B cell (primary cell): Measurements from ENCODE around the gene DNAJC11. TPM values are rescaled to one million over a fixed set of nuclear protein-coding genes. Genes with fewer than 3 reads are reported as not detected.
A peak's percentile ranks its signal among the peaks of the same experiment; 100 is the strongest.

ENCODE experiments used
- ATAC-seq: fragments of 200-7000 bp; cut with Tn5 transposase; one replicate; pipeline ENCODE4 v1.10.0; 2021; ENCODE audit warnings: low read depth, mild to moderate bottlenecking, moderate number of reproducible peaks, moderate library complexity
- CTCF ChIA-PET: fragments of 350-600 bp; sonication (Branson Sonifier 250); formaldehyde crosslinking; loops from one replicate; lab custom pipeline; 2021; ENCODE audit warnings: antibody characterized with exemption, inconsistent platforms; lab: Charles Lee
- POLR2A ChIA-PET: fragments of 350-600 bp; sonication (Branson Sonifier 250); formaldehyde crosslinking; loops from one replicate; lab custom pipeline; 2021; ENCODE audit warnings: antibody characterized with exemption; lab: Charles Lee
- DNase-seq: peaks from one replicate; pipeline ENCODE4 v3.0.0; 2013
- H2AFZ ChIP-seq: 2 replicates; pipeline ENCODE4 v1.6.1; 2012; ENCODE audit warnings: mild to moderate bottlenecking, low read depth, low read length; ENCODE audit not compliant: insufficient read depth, poor library complexity, severe bottlenecking
- H3K27ac ChIP-seq, 2 donors: 1 replicate in 1 of 2; 2 replicates in 1 of 2; pipeline ENCODE4 v1.5.1; 2012 to 2013; ENCODE audit warnings: low read length in 2 of 2, mild to moderate bottlenecking in 2 of 2, moderate library complexity in 1 of 2
- H3K27me3 ChIP-seq, 4 experiments: fragments of 200-600 bp in 1 of 4; sonication (generic) in 1 of 4; replicated peaks in 1 of 4; 1 replicate in 2 of 4; 2 replicates in 2 of 4; pipeline versions ENCODE4 v1.6.1 to v1.7.0; 2013 to 2016; ENCODE audit warnings: low read length in 3 of 4, mild to moderate bottlenecking in 2 of 4, mixed read lengths in 1 of 4, moderate library complexity in 1 of 4; ENCODE audit not compliant: insufficient read depth in 4 of 4, control insufficient read depth in 3 of 4; ENCODE audit errors: control extremely low read depth in 1 of 4
- H3K36me3 ChIP-seq, 2 experiments: replicated peaks in 1 of 2; 1 replicate in 1 of 2; 2 replicates in 1 of 2; pipeline versions ENCODE4 v1.6.1 to v1.7.1; 2013; ENCODE audit warnings: low read length in 1 of 2; ENCODE audit not compliant: insufficient read depth in 2 of 2, control insufficient read depth in 1 of 2; ENCODE audit errors: control extremely low read depth in 1 of 2, extremely low read depth in 1 of 2
- H3K4me1 ChIP-seq, 2 donors: fragments of 200-600 bp in 1 of 2; sonication (generic) in 1 of 2; 1 replicate in 1 of 2; 2 replicates in 1 of 2; pipeline versions ENCODE4 v1.5.1 to v1.6.1; 2013 to 2017; ENCODE audit warnings: low read length in 2 of 2; ENCODE audit not compliant: control insufficient read depth in 2 of 2, insufficient read depth in 2 of 2
- H3K4me2 ChIP-seq: replicated peaks from 2 replicates; pipeline ENCODE3; 2012; ENCODE audit warnings: mild to moderate bottlenecking, low read depth, low read length; ENCODE audit not compliant: poor library complexity, severe bottlenecking
- H3K4me3 ChIP-seq, 5 experiments: fragments of 200-600 bp in 1 of 5; sonication (generic) in 1 of 5; 1 replicate in 3 of 5; 2 replicates in 2 of 5; pipeline versions ENCODE4 v1.5.1 to v1.7.0; 2011 to 2016; ENCODE audit warnings: low read length in 4 of 5, mild to moderate bottlenecking in 4 of 5, low read depth in 2 of 5, control low read depth in 1 of 5, moderate library complexity in 1 of 5; ENCODE audit not compliant: insufficient read depth in 1 of 5; ENCODE audit errors: control extremely low read depth in 1 of 5, extremely low read depth in 1 of 5
- H3K79me2 ChIP-seq: fragments of 200-600 bp; sonication (generic); one replicate; pipeline ENCODE4 v1.6.0; 2016; ENCODE audit warnings: low read length; ENCODE audit not compliant: control insufficient read depth, insufficient read depth
- H3K9ac ChIP-seq: fragments of 200-600 bp; sonication (generic); 2 replicates; pipeline ENCODE4 v1.6.1; 2017; ENCODE audit warnings: mild to moderate bottlenecking, low read length, moderate library complexity
- H3K9me3 ChIP-seq, 3 donors: one replicate each; pipeline versions ENCODE4 v1.6.1 to v1.7.1; 2013; ENCODE audit warnings: low read length in 2 of 3; ENCODE audit not compliant: control insufficient read depth in 2 of 3, insufficient read depth in 1 of 3; ENCODE audit errors: control extremely low read depth in 1 of 3
- H4K20me1 ChIP-seq: 2 replicates; pipeline ENCODE4 v1.6.0; 2012; ENCODE audit warnings: mild to moderate bottlenecking, low read length; ENCODE audit not compliant: insufficient read depth, control insufficient read depth, poor library complexity, severe bottlenecking
- H3K27ac Mint-ChIP-seq: one replicate; pipeline ENCODE4 v1.8.0; 2021; ENCODE audit warnings: mixed read lengths
- H3K27me3 Mint-ChIP-seq: one replicate; pipeline ENCODE4 v1.8.0; 2021; ENCODE audit warnings: mixed read lengths
- H3K4me1 Mint-ChIP-seq: one replicate; pipeline ENCODE4 v1.8.0; 2021; ENCODE audit warnings: mixed read lengths
- H3K4me3 Mint-ChIP-seq: one replicate; pipeline ENCODE4 v1.8.0; 2021; ENCODE audit warnings: mixed read lengths
- H3K9me3 Mint-ChIP-seq: one replicate; pipeline ENCODE4 v1.8.0; 2022; ENCODE audit warnings: mixed read lengths; ENCODE audit not compliant: insufficient read depth
- CTCF ChIP-seq: fragments of 200-600 bp; IDR thresholded peaks from one replicate; pipeline ENCODE4 v1.8.0; 2022; ENCODE audit warnings: antibody characterized with exemption, mild to moderate bottlenecking
- EZH2 ChIP-seq: IDR thresholded peaks from 2 replicates; pipeline ENCODE4 v1.6.1; 2012; ENCODE audit warnings: borderline replicate concordance, low read depth, mild to moderate bottlenecking, moderate library complexity, low read length; ENCODE audit not compliant: insufficient read depth, poor library complexity, severe bottlenecking
- WGBS: methylation state at CpG from one replicate; pipeline ENCODE4 v1.1.5; 2013; ENCODE audit warnings: missing lambda C conversion rate; ENCODE audit not compliant: insufficient coverage; 5-methylcytosine and 5-hydroxymethylcytosine counted together
- intact Hi-C: fragments of 100-400 bp; cut with micrococcal nuclease; formaldehyde crosslinking; loops from one replicate; pipeline ENCODE4 v1.10.0; 2022
- polyA plus RNA-seq: library from polyadenylated mRNA; depleted of rRNA; stranded (reverse); fragments of >200 nt; gene quantifications from 2 replicates; pipeline ENCODE4 v1.2.3, GENCODE V29; 2012
- total RNA-seq, 2 donors: library from RNA; stranded (reverse); fragments of 120-200 nt in 1 of 2; gene quantifications; 1 replicate in 1 of 2; 2 replicates in 1 of 2; pipeline versions ENCODE4 v1.2.3 to v1.2.4, GENCODE V29; 2013 to 2022

The DNAJC11 gene
- total and polyA plus RNA-seq, 2 donors (not counting 1 experiment from before 2014, with no cell fraction given) = 29.2 to 51.6 TPM

DNA sequence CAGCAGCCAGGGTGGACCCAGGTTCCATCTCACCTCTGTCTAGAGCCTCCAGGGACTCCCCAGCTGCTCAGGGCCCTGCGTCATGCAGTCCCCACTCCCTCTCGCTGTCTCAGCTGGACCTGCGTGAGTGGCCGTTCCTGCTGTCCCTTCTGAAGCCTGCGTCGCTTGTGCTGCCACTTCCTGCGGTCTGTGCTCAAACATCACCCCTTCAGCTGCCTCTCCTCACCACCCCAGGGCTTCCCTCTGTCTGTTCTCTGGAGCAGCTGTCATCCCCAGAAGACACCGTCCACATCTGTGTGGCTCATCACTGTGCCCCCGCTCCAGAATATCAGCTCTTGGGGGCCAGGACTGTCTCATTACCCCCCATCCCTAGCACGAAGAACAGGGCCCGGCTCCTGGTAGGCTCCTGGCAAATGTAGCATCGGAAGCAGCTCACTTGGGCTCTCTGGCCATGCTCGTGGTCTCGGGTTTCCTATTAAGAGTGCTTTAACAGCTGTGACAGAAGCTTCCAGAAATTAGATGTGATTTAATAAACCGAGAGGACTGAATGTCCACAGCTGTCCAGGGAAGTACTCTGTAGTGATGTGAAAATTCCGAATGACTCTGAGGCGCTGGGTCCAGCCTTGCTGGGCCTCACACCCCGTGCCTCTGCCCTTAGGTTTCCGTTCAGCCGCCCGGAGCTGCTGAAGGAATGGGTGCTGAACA, 73.6 kb downstream of the DNAJC11 start:
- Mint-ChIP-seq H3K4me1 (peaks cover 31% of the 10 kb centered on the region), H3K9me3 (no peaks in the 10 kb centered on the region), H3K27me3 (no peaks in the 10 kb centered on the region), H3K27ac (no peak overlapping the region), H3K4me3 (peak overlapping the region; percentile 79)
- peaks cover 13 to 32% of the 10 kb centered on the region in 2 donors for H3K4me1 ChIP-seq
- H3K27me3 ChIP-seq = no peaks in the 10 kb centered on the region
- H3K27ac ChIP-seq = no peak overlapping the region
- H3K79me2 ChIP-seq = peaks cover 46% of the 10 kb centered on the region
- ATAC-seq (no peak), DNase-seq (no peak)
- no peaks in the 10 kb centered on the region for H3K9me3 ChIP-seq
- no peak overlapping the region for H2AFZ ChIP-seq
- TF ChIP-seq CTCF (no peak), EZH2 (no peak)
- intact Hi-C loops = loop anchor here (5.0 kb wide), 1 partner anchor 74 kb away; the partner anchor contains the start of gene DNAJC11
- peaks cover 3 to 33% of the 10 kb centered on the region in 2 experiments for H3K36me3 ChIP-seq
- no peak overlapping the region for H3K4me2 ChIP-seq
- CTCF ChIA-PET = interaction anchor here (0.7 kb wide), 1 partner anchor 74 kb away, joined by 3 read pairs; the partner anchor contains the start of gene NOL9
- over 99% methylated on average over 21 of the region's 21 CpGs for WGBS
- H3K4me3 ChIP-seq = no peak overlapping the region
- no peak overlapping the region for H3K9ac ChIP-seq
- POLR2A ChIA-PET = no interaction called here
- peaks cover 40% of the 10 kb centered on the region for H4K20me1 ChIP-seq

GRCh38 chr1:6627031-6627430, 74.6 kb downstream of the DNAJC11 start:
- H3K9me3 Mint-ChIP-seq = no peaks in the 10 kb centered on the region
- CTCF ChIA-PET = no interaction called here
- 84% methylated on average over 8 of the region's 9 CpGs for WGBS

More at GRCh38 chr1:6627031-6627430, 74.6 kb downstream of the DNAJC11 start:
- no peak overlapping the region for H3K27ac ChIP-seq
- peaks cover 46% of the 10 kb centered on the region for H3K79me2 ChIP-seq
- peak overlapping the region; percentile 38 for H3K27ac Mint-ChIP-seq
- H3K36me3 ChIP-seq = peaks cover 3 to 27% of the 10 kb centered on the region in 2 experiments
- no peaks in the 10 kb centered on the region for H3K27me3 Mint-ChIP-seq
- no peak overlapping the region for H3K4me3 ChIP-seq
- no peaks in the 10 kb centered on the region for H3K9me3 ChIP-seq
- ATAC-seq (no peak), DNase-seq (peak; percentile 52)
- H3K4me2 ChIP-seq = peak overlapping the region; percentile 14
- peaks cover 31% of the 10 kb centered on the region for H3K4me1 Mint-ChIP-seq
- TF ChIP-seq EZH2 = no peak
- no peak overlapping the region for H3K9ac ChIP-seq
- H3K27me3 ChIP-seq = no peaks in the 10 kb centered on the region
- H4K20me1 ChIP-seq = peaks cover 40% of the 10 kb centered on the region
- peak overlapping the region; percentile 79 for H3K4me3 Mint-ChIP-seq
- POLR2A ChIA-PET = interaction anchor here (1.7 kb wide), 1 partner anchor 15 kb away, joined by 3 read pairs; no protein-coding TSS in a partner anchor
- H2AFZ ChIP-seq = no peak overlapping the region
- H3K4me1 ChIP-seq = peaks cover 13 to 32% of the 10 kb centered on the region in 2 donors
- intact Hi-C loops = loop anchor here (5.0 kb wide), 1 partner anchor 75 kb away; the partner anchor contains the start of gene DNAJC11
